ENCODE measurements around the gene RPL14. TPM values are rescaled to one million over a fixed set of nuclear protein-coding genes. Genes with fewer than 3 reads are reported as not detected.
A peak's percentile ranks its signal among the peaks of the same experiment; 100 is the strongest.
"Not testable (repeated sequence)": the region's sequence is repeated elsewhere in the genome, so short reads cannot be mapped to it uniquely, and the experiment has no call there.

The RPL14 gene
- total RNA-seq, 4 donors from 2014 or later: 246 to 2,060 (median 607) TPM

- no peak overlapping the region for H3K4me3 ChIP-seq
- H3K36me3 ChIP-seq: no peaks in the 10 kb centered on the region
- peak overlapping the region; percentile 90 to 94 for H3K27ac ChIP-seq
- intact Hi-C loops (cut with DNase I; ENCODE audit: low total_unique reads): loop anchor here (10.0 kb wide), 1 partner anchor 139 kb away; no protein-coding TSS in a partner anchor
- H3K27me3 ChIP-seq: no peaks in the 10 kb centered on the region
- H3K4me1 ChIP-seq: peaks cover 10 to 11% of the 10 kb centered on the region in 2 donors
- TF ChIP-seq POLR2A (IDR thresholded peaks at IDR 0.05) (no peak), CTCF (IDR thresholded peaks at IDR 0.05) (no peak)
- DNase-seq: no peak
- no peaks in the 10 kb centered on the region for H3K9me3 ChIP-seq
Measured at GRCh38 chr3:40453933-40454332, 3.2 kb upstream of the RPL14 start.

- Histone ChIP-seq H3K36me3 (no peaks in the 10 kb centered on the region), H3K27me3 (no peaks in the 10 kb centered on the region), H3K4me3 (no peak overlapping the region), H3K4me1 (peaks cover 11 to 12% of the 10 kb centered on the region in 2 donors), H3K27ac (no peak overlapping the region), H3K9me3 (no peaks in the 10 kb centered on the region)
- intact Hi-C loops (cut with DNase I; ENCODE audit: low total_unique reads): loop anchor here (10.0 kb wide), 1 partner anchor 141 kb away; no protein-coding TSS in a partner anchor
- TF ChIP-seq POLR2A (IDR thresholded peaks at IDR 0.05) (no peak), CTCF (IDR thresholded peaks at IDR 0.05) (no peak)
- no peak for DNase-seq
Measured at GRCh38 chr3:40455328-40455727, 1.8 kb upstream of the RPL14 start.

DNA sequence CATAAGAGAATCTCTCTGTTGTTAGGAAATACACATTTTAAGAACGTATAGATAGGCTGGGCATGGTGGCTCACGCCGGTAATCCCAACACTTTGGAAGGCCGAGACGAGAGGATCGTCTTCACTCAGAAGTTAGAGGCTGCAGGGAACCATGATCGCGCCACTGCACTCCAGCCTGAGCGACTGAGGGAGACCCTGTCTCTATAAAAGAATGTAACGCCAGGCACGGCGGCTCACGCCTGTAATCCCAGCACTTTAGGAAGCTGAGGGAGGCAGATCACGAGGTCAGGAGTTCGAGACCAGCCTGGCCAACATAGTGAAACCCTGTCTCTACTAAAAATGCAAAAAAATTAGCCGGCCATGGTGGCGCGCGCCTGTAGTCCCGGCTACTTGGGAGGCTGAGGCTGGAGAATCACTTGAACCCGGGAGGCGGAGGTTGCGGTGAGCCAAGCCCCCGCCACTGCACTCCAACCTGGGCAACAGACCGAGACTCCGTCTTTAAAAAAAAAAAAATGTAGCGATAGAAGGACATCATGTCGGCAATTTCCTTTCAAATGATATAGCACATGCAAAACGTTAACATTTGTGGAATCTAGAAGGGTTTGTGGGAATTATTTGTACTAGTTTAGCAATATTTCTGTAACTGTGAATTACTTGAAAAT, 730 bp upstream of the RPL14 start:
- H3K27me3 ChIP-seq: no peaks in the 10 kb centered on the region
- peaks cover 11 to 12% of the 10 kb centered on the region in 2 donors for H3K4me1 ChIP-seq
- H3K4me3 ChIP-seq: peak overlapping the region; percentile 50 to 84
- peak in 1 of 2 donors; percentile 23 for DNase-seq
- peak overlapping the region; percentile 86 to 90 for H3K27ac ChIP-seq
- intact Hi-C loops (cut with DNase I; ENCODE audit: low total_unique reads): loop anchor here (10.0 kb wide), 1 partner anchor 142 kb away; no protein-coding TSS in a partner anchor
- no peaks in the 10 kb centered on the region for H3K36me3 ChIP-seq
- TF ChIP-seq CTCF (IDR thresholded peaks at IDR 0.05) (no peak), POLR2A (IDR thresholded peaks at IDR 0.05) (no peak)
- H3K9me3 ChIP-seq: no peaks in the 10 kb centered on the region

GRCh38 chr3:40458473-40458872, 1.3 kb downstream of the RPL14 start:
- intact Hi-C loops (cut with DNase I; ENCODE audit: low total_unique reads): loop anchor here (10.0 kb wide), 1 partner anchor 144 kb away; no protein-coding TSS in a partner anchor
- DNase-seq: no peak
- H3K4me3 ChIP-seq: peak overlapping the region; percentile 50 to 84
- H3K36me3 ChIP-seq: no peaks in the 10 kb centered on the region
- H3K27ac ChIP-seq: peak overlapping the region; percentile 86 to 90
- no peaks in the 10 kb centered on the region for H3K27me3 ChIP-seq
- no peak for TF ChIP-seq POLR2A (IDR thresholded peaks at IDR 0.05)
- TF ChIP-seq CTCF (IDR thresholded peaks at IDR 0.05): no peak
- H3K9me3 ChIP-seq: no peaks in the 10 kb centered on the region
- H3K4me1 ChIP-seq: peaks cover 11 to 12% of the 10 kb centered on the region in 2 donors

GRCh38 chr3:40460481-40460880, 3.3 kb downstream of the RPL14 start:
- H3K9me3 ChIP-seq; DNase-seq; H3K27me3 ChIP-seq; H3K27ac ChIP-seq; H3K4me3 ChIP-seq; intact Hi-C loops (cut with DNase I; ENCODE audit: low total_unique reads); H3K36me3 ChIP-seq: not testable (repeated sequence)
- peaks cover 11 to 12% of the 10 kb centered on the region in 2 donors for H3K4me1 ChIP-seq

Data from uterus (tissue), 4 donors.